A549 (cell line): ENCODE measurements around the gene CTNNBL1.

Experiments used
- EP300 ChIP-seq, 2 experiments: fragments of >200 bp; sonication (Bioruptor Twin); formaldehyde crosslinking; IDR thresholded peaks; 2 replicates in 1 of 2; 3 replicates in 1 of 2; pipeline ENCODE4 v1.6.1; 2016 to 2017
- RCOR1 ChIP-seq: fragments of 150-350 bp; IDR thresholded peaks from 2 replicates; pipeline ENCODE4 v1.6.1; 2014; ENCODE audit warnings: antibody characterized with exemption, low read length, low read depth
- TF ChIP-seq, protein P1 (sequence below): fragments of >200 bp; sonication (Bioruptor Twin); formaldehyde crosslinking; IDR thresholded peaks from 3 replicates; pipeline ENCODE4 v1.5.1; 2016
- TF ChIP-seq, protein P2 (sequence below): fragments of 450-650 bp; IDR thresholded peaks from 2 replicates; pipeline ENCODE4 v1.6.1; 2014; ENCODE audit warnings: antibody characterized with exemption
- TF ChIP-seq, protein P3 (sequence below): fragments of 200-600 bp; sonication (generic); IDR thresholded peaks from 2 replicates; pipeline ENCODE4 v1.6.1; 2016; ENCODE audit warnings: antibody characterized with exemption, mild to moderate bottlenecking, moderate library complexity

DNA sequence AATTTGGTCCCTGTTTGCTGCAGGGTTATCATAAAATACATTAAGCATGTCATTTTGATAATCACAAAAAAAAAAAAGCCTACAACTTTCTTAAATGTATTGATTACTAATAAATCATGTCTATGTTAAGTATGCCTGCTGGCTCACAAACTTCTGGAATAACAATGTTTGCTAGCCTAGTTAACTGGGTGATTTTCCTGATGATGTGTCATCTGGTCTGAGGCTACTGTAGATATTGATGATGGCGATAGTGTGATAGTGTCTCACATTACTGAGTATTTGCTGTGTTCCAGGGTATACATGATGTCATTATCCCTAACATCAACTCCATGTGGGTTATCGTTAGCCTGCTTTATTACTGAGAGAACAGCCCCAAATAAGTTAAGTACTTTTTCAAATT is 122.9 kb downstream of the CTNNBL1 start:
- TF ChIP-seq RCOR1 (no peak), EP300 (IDR thresholded peaks at IDR 0.05) (no peak)
- TF ChIP-seq, protein P1, sequence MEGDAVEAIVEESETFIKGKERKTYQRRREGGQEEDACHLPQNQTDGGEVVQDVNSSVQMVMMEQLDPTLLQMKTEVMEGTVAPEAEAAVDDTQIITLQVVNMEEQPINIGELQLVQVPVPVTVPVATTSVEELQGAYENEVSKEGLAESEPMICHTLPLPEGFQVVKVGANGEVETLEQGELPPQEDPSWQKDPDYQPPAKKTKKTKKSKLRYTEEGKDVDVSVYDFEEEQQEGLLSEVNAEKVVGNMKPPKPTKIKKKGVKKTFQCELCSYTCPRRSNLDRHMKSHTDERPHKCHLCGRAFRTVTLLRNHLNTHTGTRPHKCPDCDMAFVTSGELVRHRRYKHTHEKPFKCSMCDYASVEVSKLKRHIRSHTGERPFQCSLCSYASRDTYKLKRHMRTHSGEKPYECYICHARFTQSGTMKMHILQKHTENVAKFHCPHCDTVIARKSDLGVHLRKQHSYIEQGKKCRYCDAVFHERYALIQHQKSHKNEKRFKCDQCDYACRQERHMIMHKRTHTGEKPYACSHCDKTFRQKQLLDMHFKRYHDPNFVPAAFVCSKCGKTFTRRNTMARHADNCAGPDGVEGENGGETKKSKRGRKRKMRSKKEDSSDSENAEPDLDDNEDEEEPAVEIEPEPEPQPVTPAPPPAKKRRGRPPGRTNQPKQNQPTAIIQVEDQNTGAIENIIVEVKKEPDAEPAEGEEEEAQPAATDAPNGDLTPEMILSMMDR = no peak
- TF ChIP-seq, protein P2, sequence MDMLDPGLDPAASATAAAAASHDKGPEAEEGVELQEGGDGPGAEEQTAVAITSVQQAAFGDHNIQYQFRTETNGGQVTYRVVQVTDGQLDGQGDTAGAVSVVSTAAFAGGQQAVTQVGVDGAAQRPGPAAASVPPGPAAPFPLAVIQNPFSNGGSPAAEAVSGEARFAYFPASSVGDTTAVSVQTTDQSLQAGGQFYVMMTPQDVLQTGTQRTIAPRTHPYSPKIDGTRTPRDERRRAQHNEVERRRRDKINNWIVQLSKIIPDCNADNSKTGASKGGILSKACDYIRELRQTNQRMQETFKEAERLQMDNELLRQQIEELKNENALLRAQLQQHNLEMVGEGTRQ = no peak
- TF ChIP-seq, protein P3, sequence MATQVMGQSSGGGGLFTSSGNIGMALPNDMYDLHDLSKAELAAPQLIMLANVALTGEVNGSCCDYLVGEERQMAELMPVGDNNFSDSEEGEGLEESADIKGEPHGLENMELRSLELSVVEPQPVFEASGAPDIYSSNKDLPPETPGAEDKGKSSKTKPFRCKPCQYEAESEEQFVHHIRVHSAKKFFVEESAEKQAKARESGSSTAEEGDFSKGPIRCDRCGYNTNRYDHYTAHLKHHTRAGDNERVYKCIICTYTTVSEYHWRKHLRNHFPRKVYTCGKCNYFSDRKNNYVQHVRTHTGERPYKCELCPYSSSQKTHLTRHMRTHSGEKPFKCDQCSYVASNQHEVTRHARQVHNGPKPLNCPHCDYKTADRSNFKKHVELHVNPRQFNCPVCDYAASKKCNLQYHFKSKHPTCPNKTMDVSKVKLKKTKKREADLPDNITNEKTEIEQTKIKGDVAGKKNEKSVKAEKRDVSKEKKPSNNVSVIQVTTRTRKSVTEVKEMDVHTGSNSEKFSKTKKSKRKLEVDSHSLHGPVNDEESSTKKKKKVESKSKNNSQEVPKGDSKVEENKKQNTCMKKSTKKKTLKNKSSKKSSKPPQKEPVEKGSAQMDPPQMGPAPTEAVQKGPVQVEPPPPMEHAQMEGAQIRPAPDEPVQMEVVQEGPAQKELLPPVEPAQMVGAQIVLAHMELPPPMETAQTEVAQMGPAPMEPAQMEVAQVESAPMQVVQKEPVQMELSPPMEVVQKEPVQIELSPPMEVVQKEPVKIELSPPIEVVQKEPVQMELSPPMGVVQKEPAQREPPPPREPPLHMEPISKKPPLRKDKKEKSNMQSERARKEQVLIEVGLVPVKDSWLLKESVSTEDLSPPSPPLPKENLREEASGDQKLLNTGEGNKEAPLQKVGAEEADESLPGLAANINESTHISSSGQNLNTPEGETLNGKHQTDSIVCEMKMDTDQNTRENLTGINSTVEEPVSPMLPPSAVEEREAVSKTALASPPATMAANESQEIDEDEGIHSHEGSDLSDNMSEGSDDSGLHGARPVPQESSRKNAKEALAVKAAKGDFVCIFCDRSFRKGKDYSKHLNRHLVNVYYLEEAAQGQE = no peak
